ENCODE results near the gene EDEM3. TPM values are rescaled to one million over a fixed set of nuclear protein-coding genes. Genes with fewer than 3 reads are reported as not detected.

Gene EDEM3
- total RNA-seq, 3 donors from 2014 or later, result 42.3 to 44.5 (median 43.2) TPM

- Histone ChIP-seq H3K4me1 (no peaks in the 10 kb centered on the region), H3K9me3 (no peaks in the 10 kb centered on the region), H3K36me3 (no peaks in the 10 kb centered on the region), H3K27ac (no peak overlapping the region), H3K27me3 (no peaks in the 10 kb centered on the region), H3K4me3 (no peak overlapping the region)
- intact Hi-C loops (cut with DNase I; ENCODE audit: low total_unique reads), result no loop called here
- DNase-seq (ENCODE audit: low spot score in 2 of 2), result no peak
- TF ChIP-seq POLR2AphosphoS5 (IDR thresholded peaks at IDR 0.05), result no peak
- TF ChIP-seq POLR2A (IDR thresholded peaks at IDR 0.05), result no peak
- no peak for TF ChIP-seq CTCF (IDR thresholded peaks at IDR 0.05)
Observed at GRCh38 chr1:184661801-184662200, 92.9 kb downstream of the EDEM3 start.

- no peaks in the 10 kb centered on the region for H3K9me3 ChIP-seq
- no peak overlapping the region for H3K4me3 ChIP-seq
- intact Hi-C loops (cut with DNase I; ENCODE audit: low total_unique reads), result no loop called here
- no peak for DNase-seq (ENCODE audit: low spot score in 2 of 2)
- no peaks in the 10 kb centered on the region for H3K27me3 ChIP-seq
- no peaks in the 10 kb centered on the region for H3K36me3 ChIP-seq
- H3K4me1 ChIP-seq, result no peaks in the 10 kb centered on the region
- no peak for TF ChIP-seq CTCF (IDR thresholded peaks at IDR 0.05)
- TF ChIP-seq POLR2A (IDR thresholded peaks at IDR 0.05), result no peak
- no peak for TF ChIP-seq POLR2AphosphoS5 (IDR thresholded peaks at IDR 0.05)
- H3K27ac ChIP-seq, result no peak overlapping the region
Observed at GRCh38 chr1:184660462-184661191, 94.0 kb downstream of the EDEM3 start.

- no peaks in the 10 kb centered on the region for H3K4me1 ChIP-seq
- H3K36me3 ChIP-seq, result no peaks in the 10 kb centered on the region
- no peak overlapping the region for H3K4me3 ChIP-seq
- intact Hi-C loops (cut with DNase I; ENCODE audit: low total_unique reads), result no loop called here
- no peaks in the 10 kb centered on the region for H3K9me3 ChIP-seq
- H3K27me3 ChIP-seq, result no peaks in the 10 kb centered on the region
- no peak for DNase-seq (ENCODE audit: low spot score in 2 of 2)
- TF ChIP-seq POLR2AphosphoS5 (IDR thresholded peaks at IDR 0.05) (no peak), POLR2A (IDR thresholded peaks at IDR 0.05) (no peak), CTCF (IDR thresholded peaks at IDR 0.05) (no peak)
- no peak overlapping the region for H3K27ac ChIP-seq
Observed at GRCh38 chr1:184658055-184658454, 96.6 kb downstream of the EDEM3 start.

- H3K36me3 ChIP-seq, result no peaks in the 10 kb centered on the region
- TF ChIP-seq CTCF (IDR thresholded peaks at IDR 0.05) (no peak), POLR2AphosphoS5 (IDR thresholded peaks at IDR 0.05) (no peak), POLR2A (IDR thresholded peaks at IDR 0.05) (no peak)
- H3K27me3 ChIP-seq, result no peaks in the 10 kb centered on the region
- H3K9me3 ChIP-seq, result no peaks in the 10 kb centered on the region
- no peak overlapping the region for H3K4me3 ChIP-seq
- H3K4me1 ChIP-seq, result no peaks in the 10 kb centered on the region
- no peak for DNase-seq (ENCODE audit: low spot score in 2 of 2)
- H3K27ac ChIP-seq, result no peak overlapping the region
- intact Hi-C loops (cut with DNase I; ENCODE audit: low total_unique reads), result no loop called here
Observed at GRCh38 chr1:184656221-184656620, 98.4 kb downstream of the EDEM3 start.

- Histone ChIP-seq H3K4me1 (no peaks in the 10 kb centered on the region), H3K36me3 (no peaks in the 10 kb centered on the region), H3K4me3 (no peak overlapping the region), H3K27ac (no peak overlapping the region), H3K27me3 (no peaks in the 10 kb centered on the region), H3K9me3 (no peaks in the 10 kb centered on the region)
- DNase-seq (ENCODE audit: low spot score in 2 of 2), result no peak
- intact Hi-C loops (cut with DNase I; ENCODE audit: low total_unique reads), result no loop called here
- TF ChIP-seq CTCF (IDR thresholded peaks at IDR 0.05) (no peak), POLR2AphosphoS5 (IDR thresholded peaks at IDR 0.05) (no peak), POLR2A (IDR thresholded peaks at IDR 0.05) (no peak)
Observed at GRCh38 chr1:184655185-184655584, 99.5 kb downstream of the EDEM3 start.

All from breast epithelium (tissue), 4 donors.